ENCODE results near the gene GP1BA. TPM values are rescaled to one million over a fixed set of nuclear protein-coding genes. Genes with fewer than 3 reads are reported as not detected.
A peak's percentile ranks its signal among the peaks of the same experiment; 100 is the strongest.

The GP1BA gene
- total and polyA plus RNA-seq, 2 donors (not counting 1 experiment from before 2014, with no cell fraction given) = not detected

GRCh38 chr17:4974115-4974670, 42.1 kb downstream of the GP1BA start:
- H3K9ac ChIP-seq (ENCODE audit: insufficient read depth, low read length) = no peak overlapping the region
- H3K36me3 ChIP-seq (ENCODE audit: control insufficient read depth, insufficient read depth, low read length) = peaks cover 24% of the 10 kb centered on the region
- TF ChIP-seq CTCF (conservative IDR thresholded peaks at IDR 0.05 in 1 of 2, IDR thresholded peaks at IDR 0.05 in 1 of 2; ENCODE audit: low read depth in 1 of 2, low read length in 2 of 2) (no peak), EZH2 (IDR thresholded peaks at IDR 0.05; ENCODE audit: low read length, missing control alignments) (no peak)
- peaks cover 2% of the 10 kb centered on the region for H3K79me2 ChIP-seq (ENCODE audit: control insufficient read depth, insufficient read depth, low read length)
- no peaks in the 10 kb centered on the region for H4K20me1 ChIP-seq (ENCODE audit: control insufficient read depth, extremely low read depth, insufficient read depth, low read length)
- H3K27ac ChIP-seq (ENCODE audit: insufficient read depth, low read length) = no peak overlapping the region
- no peaks in the 10 kb centered on the region for H3K27me3 ChIP-seq (ENCODE audit: control insufficient read depth, insufficient read depth, low read length)
- no peak for DNase-seq (ENCODE audit: low read depth in 2 of 2)
- H3K9me3 ChIP-seq (ENCODE audit: control insufficient read depth, insufficient read depth, low read depth, low read length) = no peaks in the 10 kb centered on the region
- no peak overlapping the region for H3K4me3 ChIP-seq (replicated peaks in 1 of 4; ENCODE audit: control extremely low read depth in 1 of 4, insufficient read depth in 1 of 4, low read depth in 3 of 4, low read length in 4 of 4)
- H3K4me2 ChIP-seq (ENCODE audit: extremely low read depth, insufficient read depth, low read length) = no peak overlapping the region
- H2AFZ ChIP-seq (ENCODE audit: low read length) = no peak overlapping the region
- peaks cover 12% of the 10 kb centered on the region for H3K4me1 ChIP-seq (ENCODE audit: control insufficient read depth, extremely low read depth, insufficient read depth, low read length)

GRCh38 chr17:4978726-4979125, 46.6 kb downstream of the GP1BA start:
- no peaks in the 10 kb centered on the region for H3K9me3 ChIP-seq (ENCODE audit: control insufficient read depth, insufficient read depth, low read depth, low read length)
- peaks cover 22% of the 10 kb centered on the region for H3K36me3 ChIP-seq (ENCODE audit: control insufficient read depth, insufficient read depth, low read length)
- H2AFZ ChIP-seq (ENCODE audit: low read length) = no peak overlapping the region
- H3K27me3 ChIP-seq (ENCODE audit: control insufficient read depth, insufficient read depth, low read length) = no peaks in the 10 kb centered on the region
- no peaks in the 10 kb centered on the region for H4K20me1 ChIP-seq (ENCODE audit: control insufficient read depth, extremely low read depth, insufficient read depth, low read length)
- no peaks in the 10 kb centered on the region for H3K4me1 ChIP-seq (ENCODE audit: control insufficient read depth, extremely low read depth, insufficient read depth, low read length)
- no peak overlapping the region for H3K9ac ChIP-seq (ENCODE audit: insufficient read depth, low read length)
- H3K4me2 ChIP-seq (ENCODE audit: extremely low read depth, insufficient read depth, low read length) = no peak overlapping the region
- H3K27ac ChIP-seq (ENCODE audit: insufficient read depth, low read length) = no peak overlapping the region
- H3K4me3 ChIP-seq (replicated peaks in 1 of 4; ENCODE audit: control extremely low read depth in 1 of 4, insufficient read depth in 1 of 4, low read depth in 3 of 4, low read length in 4 of 4) = no peak overlapping the region
- no peak for DNase-seq (ENCODE audit: low read depth in 2 of 2)
- TF ChIP-seq EZH2 (IDR thresholded peaks at IDR 0.05; ENCODE audit: low read length, missing control alignments) (no peak), CTCF (conservative IDR thresholded peaks at IDR 0.05 in 1 of 2, IDR thresholded peaks at IDR 0.05 in 1 of 2; ENCODE audit: low read depth in 1 of 2, low read length in 2 of 2) (no peak)
- no peaks in the 10 kb centered on the region for H3K79me2 ChIP-seq (ENCODE audit: control insufficient read depth, insufficient read depth, low read length)

- no peaks in the 10 kb centered on the region for H4K20me1 ChIP-seq (ENCODE audit: control insufficient read depth, extremely low read depth, insufficient read depth, low read length)
- H3K4me3 ChIP-seq (replicated peaks in 1 of 4; ENCODE audit: control extremely low read depth in 1 of 4, insufficient read depth in 1 of 4, low read depth in 3 of 4, low read length in 4 of 4) = no peak overlapping the region
- no peak overlapping the region for H2AFZ ChIP-seq (ENCODE audit: low read length)
- H3K9ac ChIP-seq (ENCODE audit: insufficient read depth, low read length) = no peak overlapping the region
- no peak overlapping the region for H3K4me2 ChIP-seq (ENCODE audit: extremely low read depth, insufficient read depth, low read length)
- no peaks in the 10 kb centered on the region for H3K27me3 ChIP-seq (ENCODE audit: control insufficient read depth, insufficient read depth, low read length)
- no peak for TF ChIP-seq EZH2 (IDR thresholded peaks at IDR 0.05; ENCODE audit: low read length, missing control alignments)
- peak; percentile 63 to 75 for TF ChIP-seq CTCF (conservative IDR thresholded peaks at IDR 0.05 in 1 of 2, IDR thresholded peaks at IDR 0.05 in 1 of 2; ENCODE audit: low read depth in 1 of 2, low read length in 2 of 2)
- H3K9me3 ChIP-seq (ENCODE audit: control insufficient read depth, insufficient read depth, low read depth, low read length) = no peaks in the 10 kb centered on the region
- no peaks in the 10 kb centered on the region for H3K4me1 ChIP-seq (ENCODE audit: control insufficient read depth, extremely low read depth, insufficient read depth, low read length)
- H3K79me2 ChIP-seq (ENCODE audit: control insufficient read depth, insufficient read depth, low read length) = no peaks in the 10 kb centered on the region
- no peak overlapping the region for H3K27ac ChIP-seq (ENCODE audit: insufficient read depth, low read length)
- DNase-seq (ENCODE audit: low read depth in 2 of 2) = peak; percentile 40 to 62
- H3K36me3 ChIP-seq (ENCODE audit: control insufficient read depth, insufficient read depth, low read length) = peaks cover 24% of the 10 kb centered on the region
Measured at GRCh38 chr17:4980644-4981216, 48.7 kb downstream of the GP1BA start.
